SK-N-SH (cell line): ENCODE data around the gene GNAS. TPM values are rescaled to one million over a fixed set of nuclear protein-coding genes. Genes with fewer than 3 reads are reported as not detected.

ENCODE experiments used
- CTCF ChIA-PET: fragments of 300-600, 350-600 bp; formaldehyde crosslinking; extraction: SDS; loops from one replicate; lab custom pipeline; 2021; lab: Yijun Ruan, JAX
- POLR2A ChIA-PET: fragments of 350-600 bp; sonication (Branson Sonifier 250); formaldehyde crosslinking; extraction: SDS; loops from one replicate; lab custom pipeline; 2020; ENCODE audit warnings: antibody characterized with exemption, inconsistent platforms; lab: Yijun Ruan, JAX
- DNase-seq: peaks from one replicate; pipeline ENCODE4 v3.0.0; 2012
- H2AFZ ChIP-seq: fragments of 200-600 bp; sonication (generic); 2 replicates; pipeline ENCODE4 v1.8.1; 2016; ENCODE audit warnings: antibody characterized with exemption, mild to moderate bottlenecking, low read depth
- H3F3A ChIP-seq: fragments of 200-600 bp; sonication (generic); replicated peaks from 2 replicates; pipeline ENCODE3; 2016; ENCODE audit warnings: antibody characterized with exemption, mild to moderate bottlenecking; ENCODE audit not compliant: insufficient read depth
- H3K27ac ChIP-seq, 2 experiments: fragments of 200-500 bp in 1 of 2; fragments of 200-600 bp in 1 of 2; sonication (Bioruptor generic) in 1 of 2; sonication (generic), shearing (Covaris generic) in 1 of 2; 2 replicates each; pipeline versions ENCODE4 v1.5.1 to v1.6.1; 2014 to 2016; ENCODE audit warnings: low read depth in 2 of 2, inconsistent platforms in 1 of 2, low read length in 1 of 2, mild to moderate bottlenecking in 1 of 2, mixed read lengths in 1 of 2
- H3K27me3 ChIP-seq: fragments of 200-600 bp; sonication (generic), shearing (Covaris generic); 2 replicates; pipeline ENCODE4 v1.6.1; 2016; ENCODE audit warnings: mixed run types; ENCODE audit not compliant: insufficient read depth
- H3K36me3 ChIP-seq, 2 experiments: fragments of 200-500 bp in 1 of 2; fragments of 200-600 bp in 1 of 2; sonication (Bioruptor generic) in 1 of 2; sonication (generic) in 1 of 2; replicated peaks in 1 of 2; 2 replicates each; pipeline versions ENCODE3 to v1.5.1; 2014 to 2016; ENCODE audit warnings: low read length in 1 of 2, mild to moderate bottlenecking in 1 of 2; ENCODE audit not compliant: insufficient read depth in 2 of 2, control insufficient read depth in 1 of 2
- H3K4me1 ChIP-seq, 2 experiments: fragments of 200-500 bp in 1 of 2; fragments of 200-600 bp in 1 of 2; sonication (Bioruptor generic) in 1 of 2; sonication (generic), shearing (Covaris generic) in 1 of 2; 2 replicates each; pipeline versions ENCODE4 v1.5.1 to v1.6.1; 2014 to 2016; ENCODE audit warnings: low read depth in 1 of 2, low read length in 1 of 2, mixed run types in 1 of 2; ENCODE audit not compliant: insufficient read depth in 2 of 2, control insufficient read depth in 1 of 2
- H3K4me2 ChIP-seq: fragments of 200-600 bp; sonication (generic), shearing (Covaris generic); 2 replicates; pipeline ENCODE4 v1.6.1; 2017; ENCODE audit warnings: mixed run types
- H3K4me3 ChIP-seq, 2 experiments: fragments of 200-500 bp in 1 of 2; fragments of 200-600 bp in 1 of 2; sonication (Bioruptor generic) in 1 of 2; sonication (generic), shearing (Covaris generic) in 1 of 2; 2 replicates each; pipeline versions ENCODE4 v1.5.1 to v1.8.1; 2014 to 2016; ENCODE audit warnings: low read depth in 2 of 2, inconsistent platforms in 1 of 2, low read length in 1 of 2, mild to moderate bottlenecking in 1 of 2, mixed read lengths in 1 of 2, moderate library complexity in 1 of 2
- H3K79me2 ChIP-seq: fragments of 200-600 bp; sonication (generic); 2 replicates; pipeline ENCODE4 v1.8.1; 2017; ENCODE audit warnings: mild to moderate bottlenecking; ENCODE audit not compliant: insufficient read depth
- H3K9ac ChIP-seq: fragments of 200-600 bp; sonication (generic); 2 replicates; pipeline ENCODE4 v1.6.1; 2017; ENCODE audit warnings: mixed run types
- H3K9me2 ChIP-seq: fragments of 200-600 bp; sonication (generic); 2 replicates; pipeline ENCODE4 v1.6.1; 2017; ENCODE audit warnings: mixed run types
- H3K9me3 ChIP-seq: fragments of 200-600 bp; sonication (generic); 2 replicates; pipeline ENCODE4 v1.6.1; 2017; ENCODE audit warnings: mixed run types, mild to moderate bottlenecking, moderate library complexity
- H4K20me1 ChIP-seq: fragments of 200-600 bp; sonication (generic); 2 replicates; pipeline ENCODE4 v1.6.1; 2017; ENCODE audit warnings: mild to moderate bottlenecking, mixed run types; ENCODE audit not compliant: insufficient read depth
- EP300 ChIP-seq, 2 experiments: IDR thresholded peaks; 2 replicates each; pipeline versions ENCODE4 v1.4.0 to v1.6.1; 2012; ENCODE audit warnings: borderline replicate concordance in 1 of 2, low read depth in 1 of 2, low read length in 1 of 2
- FOXM1 ChIP-seq: IDR thresholded peaks from 2 replicates; pipeline ENCODE4 v1.4.0; 2012; ENCODE audit warnings: low read depth, mild to moderate bottlenecking
- GABPA ChIP-seq: IDR thresholded peaks from 2 replicates; pipeline ENCODE4 v1.4.0; 2012; ENCODE audit warnings: low read depth, mild to moderate bottlenecking
- GATA2 ChIP-seq: sonication (generic); formaldehyde crosslinking; IDR thresholded peaks from 2 replicates; pipeline ENCODE4 v1.5.0; 2020; ENCODE audit warnings: mild to moderate bottlenecking, missing genetic modification reagents
- NRF1 ChIP-seq: IDR thresholded peaks from 2 replicates; pipeline ENCODE4 v1.6.1; 2012; ENCODE audit warnings: low read depth, mild to moderate bottlenecking, low read length
- POLR2AphosphoS5 ChIP-seq: IDR thresholded peaks from 2 replicates; pipeline ENCODE4 v1.6.1; 2012; ENCODE audit warnings: low read depth, low read length
- RCOR1 ChIP-seq: fragments of 150-350 bp; IDR thresholded peaks from 2 replicates; pipeline ENCODE4 v1.6.1; 2017; ENCODE audit warnings: antibody characterized with exemption, low read length
- RXRA ChIP-seq: IDR thresholded peaks from 2 replicates; pipeline ENCODE4 v1.4.0; 2012; ENCODE audit warnings: low read depth, mild to moderate bottlenecking, borderline replicate concordance
- TAF1 ChIP-seq: IDR thresholded peaks from 2 replicates; pipeline ENCODE4 v1.6.1; 2012; ENCODE audit warnings: low read depth, mild to moderate bottlenecking, low read length, moderate library complexity, borderline replicate concordance
- WGBS: methylation state at CpG from one replicate; pipeline ENCODE4 v1.1.6; 2017; ENCODE audit warnings: low lambda C conversion rate; 5-methylcytosine and 5-hydroxymethylcytosine counted together
- polyA plus RNA-seq, 3 experiments: library from polyadenylated mRNA; depleted of rRNA; stranded (reverse); fragments of >200 nt; gene quantifications; 2 replicates each; pipeline ENCODE4 v1.2.3, GENCODE V29; 2012
- TF ChIP-seq, protein P1 (sequence below): fragments of 150-350 bp; IDR thresholded peaks from 2 replicates; pipeline ENCODE4 v1.6.1; 2017; ENCODE audit warnings: antibody characterized with exemption, low read length, low read depth, borderline replicate concordance
- TF ChIP-seq, protein P2 (sequence below): IDR thresholded peaks from 2 replicates; pipeline ENCODE4 v1.4.0; 2012; ENCODE audit warnings: low read depth, borderline replicate concordance
- TF ChIP-seq, protein P3 (sequence below): IDR thresholded peaks from 2 replicates; pipeline ENCODE4 v1.4.0; 2012; ENCODE audit warnings: low read depth
- TF ChIP-seq, protein P4 (sequence below): IDR thresholded peaks from 2 replicates; pipeline ENCODE4 v1.4.0; 2012; ENCODE audit warnings: low read depth, borderline replicate concordance

GNAS gene
- polyA plus RNA-seq, 1 of the 3 experiments (the other 2 are of a cell fraction), result 1,562 TPM

DNA sequence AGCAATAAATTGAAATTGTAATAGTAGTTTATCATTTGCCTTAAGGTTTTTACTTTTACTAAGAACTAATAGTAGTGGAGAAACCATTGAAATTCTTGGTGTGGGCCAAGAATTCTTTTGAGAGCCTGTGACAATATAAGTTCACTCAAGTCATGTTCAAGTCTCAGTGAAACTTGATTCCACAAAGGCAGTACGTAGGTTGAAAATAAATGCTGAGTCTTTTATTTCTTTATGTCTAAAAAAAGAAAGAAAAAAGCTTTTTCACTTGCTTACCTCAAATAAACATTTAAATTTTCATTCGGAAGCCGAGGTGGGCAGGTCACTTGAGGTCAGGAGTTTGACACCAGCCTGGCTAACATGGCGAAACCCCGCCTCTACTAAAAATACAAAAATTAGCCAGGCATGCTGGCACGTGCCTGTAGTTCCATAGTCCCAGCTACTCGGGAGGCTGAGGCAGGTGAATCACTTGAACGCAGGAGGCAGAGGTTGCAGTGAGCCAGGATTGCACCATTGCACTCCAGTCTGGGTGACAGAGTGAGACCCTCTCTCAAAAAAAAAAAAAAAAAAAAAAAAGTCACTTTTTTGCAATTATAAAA lies 70.7 kb downstream of the GNAS start:
- H3K27me3 ChIP-seq, result no peaks in the 10 kb centered on the region; the same call in 1 of the 2 replicates
- H3F3A ChIP-seq, result no peaks in the 10 kb centered on the region
- H3K27ac ChIP-seq, result no peak overlapping the region
- CTCF ChIA-PET, result interaction anchor here (0.7 to 1.1 kb wide), 2 partner anchors 11 to 57 kb away, joined by 3 read pairs; no protein-coding TSS in a partner anchor
- WGBS, result 78% methylated on average over 8 of the region's 8 CpGs
- H3K4me2 ChIP-seq, result no peak overlapping the region
- no peaks in the 10 kb centered on the region for H3K9me3 ChIP-seq
- H3K9me2 ChIP-seq, result no peaks in the 10 kb centered on the region
- no peaks in the 10 kb centered on the region for H3K36me3 ChIP-seq
- H3K79me2 ChIP-seq, result no peaks in the 10 kb centered on the region
- H3K4me3 ChIP-seq, result no peak overlapping the region
- TF ChIP-seq RCOR1, result no peak
- no peak for TF ChIP-seq TAF1
- TF ChIP-seq NRF1, result no peak
- TF ChIP-seq, all 33 proteins: peak for 0
- no peak for DNase-seq
- Histone ChIP-seq H2AFZ (no peak overlapping the region; the same call in 1 of the 2 replicates), H4K20me1 (no peaks in the 10 kb centered on the region), H3K9ac (no peak overlapping the region), H3K4me1 (no peaks in the 10 kb centered on the region)
- POLR2A ChIA-PET, result no interaction called here

DNA sequence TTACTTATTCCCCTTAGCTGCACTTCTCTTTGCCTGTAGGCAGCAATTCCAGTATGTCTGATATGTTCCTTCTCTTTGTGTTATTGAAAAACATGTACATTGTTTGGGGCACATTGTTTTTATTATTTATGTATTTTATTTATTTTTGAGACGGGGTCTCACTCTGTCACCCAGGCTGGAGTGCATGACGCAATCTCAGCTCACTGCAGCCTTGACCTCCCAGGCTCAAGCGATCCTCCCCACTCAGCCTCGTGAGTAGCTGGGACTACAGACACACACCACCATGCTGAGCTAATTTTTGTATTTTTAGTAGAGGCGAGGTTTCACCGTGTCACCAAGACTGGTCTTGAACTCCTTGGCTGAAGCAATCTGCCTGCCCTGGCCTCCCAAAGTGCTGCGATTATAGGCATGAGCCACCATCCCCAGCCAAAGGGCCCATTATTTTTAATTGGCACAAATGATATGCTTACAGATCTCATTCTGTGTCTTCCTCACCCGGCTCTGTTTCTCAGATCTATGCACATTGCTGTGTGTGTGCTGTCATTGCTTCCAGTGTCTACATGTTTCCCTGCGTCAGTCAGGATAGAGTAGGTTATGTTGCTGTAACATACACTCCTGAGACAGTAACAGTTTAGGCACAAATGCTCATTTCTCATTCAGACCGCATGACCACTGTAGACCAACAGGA lies 74.4 kb downstream of the GNAS start:
- ChIA-PET CTCF (no interaction called here), POLR2A (no interaction called here)
- no peaks in the 10 kb centered on the region for H3K36me3 ChIP-seq
- H4K20me1 ChIP-seq, result no peaks in the 10 kb centered on the region
- H3K4me3 ChIP-seq, result no peak overlapping the region
- no peaks in the 10 kb centered on the region for H3K4me1 ChIP-seq
- TF ChIP-seq GABPA, result no peak
- TF ChIP-seq EP300 (IDR thresholded peaks at IDR 0.05; ENCODE audit: borderline replicate concordance in 1 of 2, low read depth in 1 of 2, low read length in 1 of 2), result no peak
- TF ChIP-seq GATA2, result no peak
- no peak for TF ChIP-seq POLR2AphosphoS5
- TF ChIP-seq, protein P1, sequence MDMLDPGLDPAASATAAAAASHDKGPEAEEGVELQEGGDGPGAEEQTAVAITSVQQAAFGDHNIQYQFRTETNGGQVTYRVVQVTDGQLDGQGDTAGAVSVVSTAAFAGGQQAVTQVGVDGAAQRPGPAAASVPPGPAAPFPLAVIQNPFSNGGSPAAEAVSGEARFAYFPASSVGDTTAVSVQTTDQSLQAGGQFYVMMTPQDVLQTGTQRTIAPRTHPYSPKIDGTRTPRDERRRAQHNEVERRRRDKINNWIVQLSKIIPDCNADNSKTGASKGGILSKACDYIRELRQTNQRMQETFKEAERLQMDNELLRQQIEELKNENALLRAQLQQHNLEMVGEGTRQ, result no peak
- TF ChIP-seq FOXM1, result no peak
- TF ChIP-seq, protein P2, sequence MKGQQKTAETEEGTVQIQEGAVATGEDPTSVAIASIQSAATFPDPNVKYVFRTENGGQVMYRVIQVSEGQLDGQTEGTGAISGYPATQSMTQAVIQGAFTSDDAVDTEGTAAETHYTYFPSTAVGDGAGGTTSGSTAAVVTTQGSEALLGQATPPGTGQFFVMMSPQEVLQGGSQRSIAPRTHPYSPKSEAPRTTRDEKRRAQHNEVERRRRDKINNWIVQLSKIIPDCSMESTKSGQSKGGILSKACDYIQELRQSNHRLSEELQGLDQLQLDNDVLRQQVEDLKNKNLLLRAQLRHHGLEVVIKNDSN, result no peak
- TF ChIP-seq, protein P3, sequence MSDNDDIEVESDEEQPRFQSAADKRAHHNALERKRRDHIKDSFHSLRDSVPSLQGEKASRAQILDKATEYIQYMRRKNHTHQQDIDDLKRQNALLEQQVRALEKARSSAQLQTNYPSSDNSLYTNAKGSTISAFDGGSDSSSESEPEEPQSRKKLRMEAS, result no peak
- TF ChIP-seq RXRA, result no peak
- no peak for TF ChIP-seq NRF1
- TF ChIP-seq, protein P4, sequence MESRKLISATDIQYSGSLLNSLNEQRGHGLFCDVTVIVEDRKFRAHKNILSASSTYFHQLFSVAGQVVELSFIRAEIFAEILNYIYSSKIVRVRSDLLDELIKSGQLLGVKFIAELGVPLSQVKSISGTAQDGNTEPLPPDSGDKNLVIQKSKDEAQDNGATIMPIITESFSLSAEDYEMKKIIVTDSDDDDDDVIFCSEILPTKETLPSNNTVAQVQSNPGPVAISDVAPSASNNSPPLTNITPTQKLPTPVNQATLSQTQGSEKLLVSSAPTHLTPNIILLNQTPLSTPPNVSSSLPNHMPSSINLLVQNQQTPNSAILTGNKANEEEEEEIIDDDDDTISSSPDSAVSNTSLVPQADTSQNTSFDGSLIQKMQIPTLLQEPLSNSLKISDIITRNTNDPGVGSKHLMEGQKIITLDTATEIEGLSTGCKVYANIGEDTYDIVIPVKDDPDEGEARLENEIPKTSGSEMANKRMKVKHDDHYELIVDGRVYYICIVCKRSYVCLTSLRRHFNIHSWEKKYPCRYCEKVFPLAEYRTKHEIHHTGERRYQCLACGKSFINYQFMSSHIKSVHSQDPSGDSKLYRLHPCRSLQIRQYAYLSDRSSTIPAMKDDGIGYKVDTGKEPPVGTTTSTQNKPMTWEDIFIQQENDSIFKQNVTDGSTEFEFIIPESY, result no peak
- H3K27me3 ChIP-seq, result no peaks in the 10 kb centered on the region
- H3K27ac ChIP-seq, result no peak overlapping the region
- no peaks in the 10 kb centered on the region for H3F3A ChIP-seq
- no peak overlapping the region for H3K9ac ChIP-seq
- no peak overlapping the region for H3K4me2 ChIP-seq
- H2AFZ ChIP-seq, result no peak overlapping the region
- DNase-seq, result no peak
- 79% methylated on average over 10 of the region's 10 CpGs for WGBS
- H3K9me3 ChIP-seq, result no peaks in the 10 kb centered on the region
- H3K9me2 ChIP-seq, result no peaks in the 10 kb centered on the region
- no peaks in the 10 kb centered on the region for H3K79me2 ChIP-seq
